ENCODE measurements around the gene MAGEF1.

MAGEF1 gene

GRCh38 chr3:184694133-184694665 lies 17.7 kb downstream of the MAGEF1 start:
- Histone ChIP-seq H3K9ac (ENCODE audit: low read depth, low read length, poor library complexity) (no peak overlapping the region), H3K14ac (ENCODE audit: low read length) (no peak overlapping the region), H2AFZ (ENCODE audit: low read length) (no peak overlapping the region), H3K27me3 (ENCODE audit: control insufficient read depth in 3 of 3, insufficient read depth in 3 of 3, low read depth in 1 of 3, low read length in 3 of 3) (no peaks in the 10 kb centered on the region), H3K79me1 (ENCODE audit: low read depth, low read length) (no peaks in the 10 kb centered on the region), H2BK120ac (ENCODE audit: low read depth, low read length) (no peak overlapping the region), H3K4me3 (ENCODE audit: low read length in 2 of 2) (no peak overlapping the region), H3K18ac (ENCODE audit: low read length) (no peak overlapping the region), H3K36me3 (replicated peaks in 1 of 2; ENCODE audit: control insufficient read depth in 2 of 2, insufficient read depth in 2 of 2, low read length in 2 of 2) (no peaks in the 10 kb centered on the region), H3K4me1 (ENCODE audit: control insufficient read depth in 2 of 2, insufficient read depth in 1 of 2, low read depth in 1 of 2, low read length in 2 of 2) (peaks cover 19 to 21% of the 10 kb centered on the region in 2 donors), H3K9me3 (replicated peaks in 1 of 2; ENCODE audit: control insufficient read depth in 2 of 2, insufficient read depth in 1 of 2, low read depth in 1 of 2, low read length in 2 of 2) (no peaks in the 10 kb centered on the region), H3K4me2 (ENCODE audit: insufficient read depth, low read length, poor library complexity, severe bottlenecking) (no peak overlapping the region), H4K8ac (ENCODE audit: low read depth, low read length) (no peak overlapping the region), H3K4ac (ENCODE audit: low read length) (no peak overlapping the region), H2BK5ac (ENCODE audit: low read length) (no peak overlapping the region), H3K27ac (replicated peaks; ENCODE audit: low read length) (no peak overlapping the region), H2AK5ac (ENCODE audit: low read depth, low read length) (no peak overlapping the region), H3K23ac (ENCODE audit: low read depth, low read length, poor library complexity) (no peak overlapping the region), H4K91ac (ENCODE audit: low read depth, low read length, poor library complexity) (no peak overlapping the region), H2BK15ac (ENCODE audit: low read length) (no peak overlapping the region), H2BK12ac (ENCODE audit: low read length) (no peak overlapping the region)
- DNase-seq (ENCODE audit: low spot score): no peak
- WGBS, 2 donors (ENCODE audit: extremely low coverage in 2 of 2, insufficient read length in 2 of 2, insufficient replicate concordance in 1 of 2): no CpG with 5 or more reads among the region's 4 CpGs

- Histone ChIP-seq H3K36me3 (replicated peaks in 1 of 2; ENCODE audit: control insufficient read depth in 2 of 2, insufficient read depth in 2 of 2, low read length in 2 of 2) (no peaks in the 10 kb centered on the region), H2BK5ac (ENCODE audit: low read length) (no peak overlapping the region), H2AK5ac (ENCODE audit: low read depth, low read length) (no peak overlapping the region), H3K4ac (ENCODE audit: low read length) (no peak overlapping the region), H3K27me3 (ENCODE audit: control insufficient read depth in 3 of 3, insufficient read depth in 3 of 3, low read depth in 1 of 3, low read length in 3 of 3) (no peaks in the 10 kb centered on the region), H3K14ac (ENCODE audit: low read length) (no peak overlapping the region), H3K4me2 (ENCODE audit: insufficient read depth, low read length, poor library complexity, severe bottlenecking) (no peak overlapping the region), H3K18ac (ENCODE audit: low read length) (peak overlapping the region; percentile 12), H3K4me1 (ENCODE audit: control insufficient read depth in 2 of 2, insufficient read depth in 1 of 2, low read depth in 1 of 2, low read length in 2 of 2) (peaks cover 20 to 21% of the 10 kb centered on the region in 2 donors), H2BK12ac (ENCODE audit: low read length) (peak overlapping the region; percentile 25), H3K4me3 (ENCODE audit: low read length in 2 of 2) (peak overlapping the region in 1 of 2 donors; percentile 38), H3K9ac (ENCODE audit: low read depth, low read length, poor library complexity) (no peak overlapping the region), H3K23ac (ENCODE audit: low read depth, low read length, poor library complexity) (no peak overlapping the region), H3K27ac (replicated peaks; ENCODE audit: low read length) (peak overlapping the region; percentile 14), H2AFZ (ENCODE audit: low read length) (peak overlapping the region; percentile 68), H3K9me3 (replicated peaks in 1 of 2; ENCODE audit: control insufficient read depth in 2 of 2, insufficient read depth in 1 of 2, low read depth in 1 of 2, low read length in 2 of 2) (no peaks in the 10 kb centered on the region), H2BK15ac (ENCODE audit: low read length) (no peak overlapping the region), H2BK120ac (ENCODE audit: low read depth, low read length) (no peak overlapping the region), H3K79me1 (ENCODE audit: low read depth, low read length) (no peaks in the 10 kb centered on the region), H4K91ac (ENCODE audit: low read depth, low read length, poor library complexity) (peak overlapping the region; percentile 5), H4K8ac (ENCODE audit: low read depth, low read length) (no peak overlapping the region)
- DNase-seq (ENCODE audit: low spot score): no peak
- no CpG with 5 or more reads among the region's 16 CpGs for WGBS, 2 donors (ENCODE audit: extremely low coverage in 2 of 2, insufficient read length in 2 of 2, insufficient replicate concordance in 1 of 2)
These were observed 18.6 kb downstream of the MAGEF1 start for GRCh38 chr3:184693011-184693975.

DNA sequence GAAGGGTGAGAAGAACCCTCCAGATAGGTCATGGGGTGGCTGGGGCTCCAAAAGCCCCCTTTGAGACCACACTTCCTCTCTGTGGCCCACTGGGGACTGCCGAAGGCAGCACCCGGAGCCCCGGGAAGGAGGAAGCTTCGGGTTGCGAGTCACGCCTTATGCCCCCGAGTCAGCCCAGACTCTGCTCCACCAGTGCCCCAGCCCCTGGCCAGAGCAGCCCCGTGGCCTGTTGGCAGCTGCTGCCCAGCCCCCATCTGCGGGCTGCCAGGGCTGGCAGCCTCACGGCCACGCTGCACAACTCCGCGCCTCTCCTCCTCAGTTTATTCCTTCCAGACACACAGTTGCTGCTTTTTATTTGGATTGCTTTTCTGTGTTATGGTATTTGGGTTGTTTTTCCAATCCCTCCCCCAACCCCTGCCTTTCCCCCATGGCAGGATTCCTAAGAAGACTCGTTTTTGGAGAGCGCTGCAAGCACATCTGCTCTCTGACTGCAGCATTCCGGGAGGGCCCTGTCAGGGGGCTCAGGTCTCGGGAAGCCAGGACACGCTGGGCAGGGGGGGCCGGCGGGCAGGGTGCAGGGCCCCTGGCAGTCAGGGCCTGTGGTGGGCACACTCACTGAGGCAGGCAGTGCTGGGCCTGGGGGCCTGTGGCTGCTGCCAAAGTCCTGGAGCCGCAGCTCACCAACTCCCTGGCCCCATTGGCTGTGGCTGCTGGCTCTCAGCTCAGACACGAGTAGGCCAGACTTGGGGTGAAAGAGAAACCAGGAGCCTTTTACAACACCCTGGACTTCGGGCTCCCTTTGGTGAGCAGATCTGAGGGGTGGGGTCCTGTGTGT lies 20.2 kb downstream of the MAGEF1 start:
- peak overlapping the region; percentile 49 for H3K14ac ChIP-seq (ENCODE audit: low read length)
- H3K18ac ChIP-seq (ENCODE audit: low read length): peak overlapping the region; percentile 86
- no peak overlapping the region for H3K27ac ChIP-seq (replicated peaks; ENCODE audit: low read length)
- WGBS, 2 donors (ENCODE audit: extremely low coverage in 2 of 2, insufficient read length in 2 of 2, insufficient replicate concordance in 1 of 2): no CpG with 5 or more reads among the region's 23 CpGs
- no peak overlapping the region for H3K4ac ChIP-seq (ENCODE audit: low read length)
- H2BK120ac ChIP-seq (ENCODE audit: low read depth, low read length): no peak overlapping the region
- no peak overlapping the region for H3K4me2 ChIP-seq (ENCODE audit: insufficient read depth, low read length, poor library complexity, severe bottlenecking)
- H3K4me1 ChIP-seq (ENCODE audit: control insufficient read depth in 2 of 2, insufficient read depth in 1 of 2, low read depth in 1 of 2, low read length in 2 of 2): peaks cover 20 to 21% of the 10 kb centered on the region in 2 donors
- peak overlapping the region; percentile 56 for H2AK5ac ChIP-seq (ENCODE audit: low read depth, low read length)
- DNase-seq (ENCODE audit: low spot score): no peak
- H3K9ac ChIP-seq (ENCODE audit: low read depth, low read length, poor library complexity): no peak overlapping the region
- no peak overlapping the region for H2BK12ac ChIP-seq (ENCODE audit: low read length)
- no peak overlapping the region for H3K4me3 ChIP-seq (ENCODE audit: low read length in 2 of 2)
- H2AFZ ChIP-seq (ENCODE audit: low read length): peak overlapping the region; percentile 42
- H3K9me3 ChIP-seq (replicated peaks in 1 of 2; ENCODE audit: control insufficient read depth in 2 of 2, insufficient read depth in 1 of 2, low read depth in 1 of 2, low read length in 2 of 2): no peaks in the 10 kb centered on the region
- H2BK5ac ChIP-seq (ENCODE audit: low read length): no peak overlapping the region
- no peak overlapping the region for H4K91ac ChIP-seq (ENCODE audit: low read depth, low read length, poor library complexity)
- H3K36me3 ChIP-seq (replicated peaks in 1 of 2; ENCODE audit: control insufficient read depth in 2 of 2, insufficient read depth in 2 of 2, low read length in 2 of 2): no peaks in the 10 kb centered on the region
- H4K8ac ChIP-seq (ENCODE audit: low read depth, low read length): no peak overlapping the region
- H3K79me1 ChIP-seq (ENCODE audit: low read depth, low read length): no peaks in the 10 kb centered on the region
- no peaks in the 10 kb centered on the region for H3K27me3 ChIP-seq (ENCODE audit: control insufficient read depth in 3 of 3, insufficient read depth in 3 of 3, low read depth in 1 of 3, low read length in 3 of 3)
- no peak overlapping the region for H3K23ac ChIP-seq (ENCODE audit: low read depth, low read length, poor library complexity)
- H2BK15ac ChIP-seq (ENCODE audit: low read length): peak overlapping the region; percentile 34

All from neuronal stem cell (in vitro differentiated cells).